Globus pallidus (tissue), 1 donor: ENCODE measurements around the gene IGF2BP2.
"Not testable (repeated sequence)": the region's sequence is repeated elsewhere in the genome, so short reads cannot be mapped to it uniquely, and the experiment has no call there.

Source experiments
- DNase-seq: peaks from one replicate; pipeline ENCODE4 v3.0.0-alpha.2; 2015; ENCODE audit warnings: low spot score

IGF2BP2 gene

DNA sequence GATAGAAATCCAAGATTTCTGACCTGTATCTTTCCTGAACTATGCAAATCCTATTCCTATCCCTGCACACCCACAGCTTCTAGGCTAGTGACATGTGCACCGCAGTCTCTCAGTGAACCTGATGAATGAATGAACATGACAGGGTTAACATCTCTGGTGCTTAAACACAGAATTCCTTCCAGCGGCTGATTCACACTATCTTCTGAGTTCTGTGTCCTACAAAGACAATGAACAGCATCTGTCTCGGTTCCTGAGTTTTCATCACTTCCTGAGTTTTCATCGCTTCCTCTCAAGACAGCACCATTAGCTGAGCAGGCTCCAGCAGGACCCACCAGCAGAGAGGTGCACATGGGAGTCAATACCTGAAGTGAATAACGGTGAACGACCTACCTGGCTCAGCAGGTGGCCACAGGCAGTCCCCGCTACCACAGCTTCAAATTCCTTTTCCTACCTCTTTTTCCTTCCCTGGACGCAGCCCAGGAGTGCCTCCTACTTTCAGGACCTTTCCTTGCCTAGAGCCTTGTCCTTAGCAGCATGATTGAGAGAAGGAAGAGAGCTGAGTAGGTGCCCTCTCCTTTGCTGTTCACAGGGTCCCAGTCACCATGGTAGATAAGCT, 113.5 kb downstream of the IGF2BP2 start:
- DNase-seq, result no peak

DNA sequence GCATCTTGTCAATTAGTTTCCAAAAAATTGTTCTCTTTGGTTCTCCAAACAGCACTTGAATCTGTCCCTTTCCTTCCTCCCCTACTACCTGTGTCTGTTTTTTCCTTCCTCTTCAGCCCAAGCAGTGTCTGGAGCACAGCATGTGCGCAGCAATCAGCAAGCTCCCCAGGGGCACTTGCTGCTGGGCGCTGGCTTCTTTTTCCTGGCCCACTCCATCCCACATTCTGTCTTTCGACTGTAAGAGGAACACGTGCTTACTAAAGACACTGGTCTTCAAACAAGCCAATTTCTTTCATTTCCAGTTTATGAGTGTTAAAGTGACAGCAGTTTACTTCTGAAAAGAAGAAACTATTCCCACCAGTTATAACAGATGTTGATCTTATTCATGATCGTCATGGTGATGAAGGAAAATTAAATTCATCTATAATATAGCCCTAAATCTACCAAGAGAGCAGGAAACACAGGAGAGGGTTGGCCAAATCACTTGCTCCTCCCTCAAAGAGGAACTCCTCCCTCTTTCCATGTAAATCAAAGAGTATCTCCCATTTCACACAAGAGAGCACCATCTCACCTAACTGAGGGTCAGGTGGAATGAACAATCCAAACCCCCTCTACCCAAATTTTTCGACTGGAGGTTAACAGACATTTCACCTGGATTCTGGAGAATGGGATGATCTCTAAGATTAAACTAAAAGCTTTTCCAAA, 115.4 kb downstream of the IGF2BP2 start:
- no peak for DNase-seq

DNA sequence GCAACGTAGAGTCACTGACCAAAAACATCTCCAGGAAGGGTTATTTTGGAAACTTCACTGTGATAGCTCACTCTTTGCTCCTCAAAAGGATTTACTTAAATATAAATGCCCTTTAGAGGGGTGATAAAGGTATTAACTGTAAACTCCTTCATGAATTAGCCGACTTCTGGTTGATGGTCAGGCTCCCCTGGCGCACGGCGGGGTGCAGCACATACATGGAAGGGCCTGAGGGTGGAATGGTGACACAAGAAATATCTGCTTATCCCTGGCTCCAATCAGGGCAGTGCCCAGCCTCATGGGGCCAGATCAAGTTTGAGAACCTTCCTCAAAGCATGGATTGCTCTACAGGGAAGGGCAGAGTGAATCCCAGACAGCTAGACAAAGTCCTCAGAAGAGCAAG, 116.5 kb downstream of the IGF2BP2 start:
- DNase-seq, result no peak

DNA sequence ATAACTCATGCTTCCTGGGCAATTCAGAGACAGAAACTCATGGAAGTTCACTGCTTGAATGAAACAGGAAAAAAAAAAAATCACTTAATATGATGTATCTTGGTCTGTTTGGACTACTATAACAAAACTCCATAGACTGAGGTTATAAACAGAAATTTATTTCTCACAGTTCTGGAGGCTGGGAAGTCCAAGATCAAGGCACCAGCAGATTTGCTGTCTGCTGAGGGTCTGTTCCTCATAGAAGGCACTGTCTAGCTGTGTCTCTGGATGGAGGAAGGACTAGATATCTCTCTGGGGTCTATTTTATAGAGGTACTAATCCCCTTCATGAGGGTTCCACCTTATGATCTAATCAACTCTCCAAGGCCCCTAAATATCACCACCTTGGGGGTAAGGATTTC, 119.3 kb downstream of the IGF2BP2 start:
- no peak for DNase-seq

DNA sequence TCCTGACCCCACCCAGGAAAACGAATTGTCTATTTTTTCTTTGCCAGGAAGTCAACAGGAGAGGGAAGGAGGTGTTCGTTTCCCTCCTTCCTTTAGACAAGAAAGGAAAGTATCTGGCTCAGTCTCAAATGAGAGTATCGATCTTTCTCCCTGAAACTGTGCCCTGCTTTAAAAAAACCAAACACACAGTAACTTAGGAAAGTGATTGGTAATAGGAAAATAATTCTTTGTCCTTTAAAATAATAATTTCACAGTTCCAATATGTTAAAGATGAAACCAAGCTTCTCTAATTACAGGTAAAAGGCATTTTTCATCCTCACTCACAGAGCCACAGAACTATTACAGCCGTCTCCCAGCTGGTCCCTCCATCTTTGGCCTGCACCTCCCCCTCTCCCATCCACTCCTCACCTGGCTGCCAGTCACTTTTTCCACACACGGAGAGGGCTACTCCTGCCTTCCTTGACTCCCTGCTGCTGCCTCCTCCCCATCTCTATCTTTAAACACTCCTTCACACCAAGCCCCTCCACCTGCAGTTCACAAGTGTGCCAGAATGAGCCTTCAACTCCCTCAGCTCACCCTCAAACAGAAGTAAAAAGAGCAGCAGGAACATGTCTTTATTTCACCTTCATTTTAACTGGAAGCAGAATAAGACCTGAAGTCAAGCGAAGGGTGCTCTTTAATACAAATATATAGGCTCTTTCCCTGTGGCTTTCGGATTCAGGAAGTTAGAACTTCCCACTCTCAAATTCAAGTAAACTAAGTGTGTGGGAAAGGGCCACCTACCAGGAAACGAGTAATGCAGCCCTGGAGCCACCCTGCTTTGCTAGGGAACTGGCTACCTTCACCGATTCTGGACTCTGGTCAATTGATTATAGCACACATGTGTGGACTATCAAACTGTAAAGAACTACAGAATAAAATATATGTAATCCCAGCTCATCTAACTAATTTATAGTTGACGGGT, 122.3 kb downstream of the IGF2BP2 start:
- DNase-seq, result no peak

DNA sequence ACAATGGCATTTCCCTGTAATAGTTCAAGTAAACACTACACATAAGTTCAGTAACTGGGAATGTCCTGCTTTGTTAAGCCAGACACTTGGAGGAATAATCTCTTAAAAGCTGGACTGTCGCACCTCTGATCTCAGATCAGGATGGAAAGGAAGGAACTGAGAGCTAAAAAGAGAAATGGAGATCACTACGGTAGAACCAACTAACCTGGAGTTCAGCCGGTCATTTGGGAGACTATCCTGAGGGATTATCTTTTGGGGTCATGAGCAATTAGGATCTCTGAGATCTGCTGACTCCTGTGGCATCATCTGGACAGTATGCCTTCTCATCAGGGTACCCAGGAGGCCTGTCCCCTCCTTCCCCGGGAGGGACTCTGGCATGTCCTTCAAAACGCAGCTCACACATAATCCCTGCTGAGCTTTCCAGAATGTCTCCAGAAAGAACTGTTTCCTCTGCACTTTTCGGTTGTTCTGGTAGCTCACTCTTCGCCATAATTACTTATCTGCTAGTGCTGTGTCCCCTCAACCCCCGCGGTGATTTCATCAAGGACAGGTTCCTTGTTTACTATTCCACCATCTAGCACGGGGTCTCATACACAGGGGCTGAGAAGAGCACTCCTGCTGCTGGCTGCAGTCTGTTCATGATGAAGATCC, 123.1 kb downstream of the IGF2BP2 start:
- no peak for DNase-seq

DNA sequence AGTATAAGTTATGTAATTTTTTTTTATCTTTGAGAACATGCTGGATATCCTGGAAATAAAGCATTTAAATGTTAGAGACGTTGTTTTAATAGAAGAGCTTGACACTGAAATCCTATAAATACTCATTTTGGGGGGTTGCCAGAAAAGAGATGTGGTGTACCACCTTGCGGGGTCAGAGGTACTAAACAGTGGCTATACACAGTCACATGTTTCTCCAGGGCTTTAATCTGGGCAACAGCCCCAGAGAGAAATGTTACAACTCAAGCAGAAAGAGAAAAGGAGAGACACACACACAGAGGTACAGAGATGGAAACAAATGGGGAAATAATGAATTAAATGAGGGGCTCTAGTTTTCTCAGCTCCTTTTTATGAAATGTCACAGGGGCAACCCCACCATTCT, 124.9 kb downstream of the IGF2BP2 start:
- DNase-seq, result no peak

DNA sequence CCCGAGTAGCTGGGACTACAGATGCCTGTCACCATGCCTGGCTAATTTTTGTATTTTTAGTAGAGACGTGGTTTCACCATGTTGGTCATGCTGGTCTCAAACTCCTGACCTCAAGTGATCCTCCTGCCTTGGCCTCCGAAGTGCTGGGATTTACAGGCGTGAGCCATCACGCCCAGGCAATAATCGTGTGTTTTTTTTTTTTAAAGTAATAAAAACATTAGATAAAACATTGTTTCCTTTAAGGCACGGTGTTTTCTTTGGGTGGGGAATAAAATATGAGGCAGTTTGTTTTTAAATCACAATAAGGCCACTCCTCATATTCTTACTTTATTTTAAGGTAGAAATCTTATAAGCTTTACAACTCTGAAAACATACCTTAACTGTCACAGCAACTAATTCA, 127.6 kb downstream of the IGF2BP2 start:
- DNase-seq, result not testable (repeated sequence)

DNA sequence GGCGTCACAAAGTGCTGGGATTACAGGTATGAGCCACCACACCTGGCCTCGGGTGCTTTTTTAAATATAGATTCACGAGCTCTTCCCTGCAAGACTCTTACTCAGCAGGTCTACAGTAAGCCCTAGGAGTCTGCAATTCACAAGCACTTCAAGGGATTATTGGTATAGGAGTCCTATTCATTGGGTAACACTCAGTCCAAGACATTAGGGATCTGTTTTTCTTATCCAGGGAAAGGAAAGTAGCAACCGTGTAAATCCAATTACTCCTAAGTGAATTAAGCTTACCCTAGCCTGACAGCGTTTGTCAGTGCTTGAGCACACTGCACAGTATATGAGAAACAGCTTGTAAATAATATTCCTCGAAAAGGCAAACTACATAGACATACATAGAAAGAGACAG, 128.8 kb downstream of the IGF2BP2 start:
- no peak for DNase-seq

DNA sequence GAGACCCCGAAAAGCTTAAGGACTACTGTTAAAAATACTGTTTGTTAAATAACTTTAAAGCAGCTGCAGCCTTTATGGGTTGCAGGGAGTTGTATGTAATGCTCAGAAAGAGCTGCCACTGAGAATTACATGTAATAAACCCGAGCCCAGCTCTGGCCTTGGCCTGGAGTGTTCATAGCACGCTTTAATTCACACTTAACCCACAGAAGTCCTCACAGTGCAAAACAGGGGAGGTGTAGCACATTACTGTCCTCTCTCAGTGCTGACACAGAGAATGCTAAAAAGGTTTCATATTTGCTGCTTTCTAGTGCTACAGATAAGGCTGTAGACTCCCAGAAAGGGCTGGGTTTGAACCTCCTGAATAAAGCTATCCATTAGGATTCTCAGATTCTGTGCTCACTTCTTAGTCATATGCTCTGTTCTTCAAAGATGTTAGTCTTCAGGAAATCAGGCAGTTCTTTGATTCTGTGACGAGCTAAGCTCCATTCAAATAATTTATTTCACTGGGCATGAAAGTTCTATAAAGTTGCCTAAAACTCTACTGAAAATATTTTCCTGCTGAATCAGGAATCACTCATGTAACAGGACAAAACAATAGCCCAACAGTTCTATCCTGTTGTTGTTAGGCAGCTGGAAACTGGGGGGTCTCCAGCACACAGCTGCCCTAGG, 130.7 kb downstream of the IGF2BP2 start:
- DNase-seq, result no peak

DNA sequence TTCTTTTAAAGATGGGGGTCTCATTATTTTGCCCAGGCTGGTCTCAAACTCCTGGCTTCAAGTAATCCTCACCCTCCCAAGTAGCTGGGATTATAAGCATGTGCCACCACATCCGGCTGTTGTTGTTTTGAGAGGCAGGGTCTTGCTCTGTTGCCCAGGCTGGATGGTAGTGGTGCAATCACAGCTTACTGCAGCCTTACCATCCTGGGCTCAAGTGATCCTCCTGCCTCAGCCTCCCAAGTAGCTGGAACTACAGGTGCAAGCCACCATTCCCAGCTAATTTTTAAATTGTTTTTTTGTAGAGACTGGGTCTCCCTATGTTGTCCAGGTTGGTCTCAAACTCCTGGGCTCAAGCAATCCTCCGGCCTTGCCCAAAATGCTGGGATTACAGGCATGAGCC, 133.2 kb downstream of the IGF2BP2 start:
- DNase-seq, result no peak

DNA sequence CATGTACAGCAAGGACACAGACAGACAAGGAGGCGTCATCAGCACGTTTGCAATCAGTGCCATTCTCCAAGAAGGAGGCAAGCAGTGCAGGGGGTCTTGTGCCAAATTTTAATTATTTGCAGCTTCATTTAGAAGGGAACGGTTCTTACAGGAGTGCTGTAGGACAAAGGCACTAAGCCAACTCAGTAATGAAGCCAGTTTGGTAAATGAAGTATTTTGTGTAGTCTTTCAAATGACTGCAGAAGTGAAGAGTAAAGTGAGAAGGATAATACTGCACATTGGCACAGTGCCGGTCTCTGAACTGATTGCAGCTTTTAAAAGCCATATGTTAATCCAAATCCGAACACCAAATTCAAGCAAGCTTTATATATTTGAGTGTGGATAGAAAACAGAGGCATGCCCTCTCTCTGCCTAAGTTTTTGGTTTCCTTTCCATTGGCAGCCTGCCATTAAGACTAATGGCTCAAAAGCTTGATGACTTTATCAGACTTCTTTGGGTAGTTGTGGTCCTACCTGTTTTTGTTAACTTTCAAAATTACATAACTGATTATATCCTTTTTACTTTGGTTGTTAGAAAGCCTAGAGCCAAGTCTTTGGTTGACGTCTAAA, 137.5 kb downstream of the IGF2BP2 start:
- no peak for DNase-seq

DNA sequence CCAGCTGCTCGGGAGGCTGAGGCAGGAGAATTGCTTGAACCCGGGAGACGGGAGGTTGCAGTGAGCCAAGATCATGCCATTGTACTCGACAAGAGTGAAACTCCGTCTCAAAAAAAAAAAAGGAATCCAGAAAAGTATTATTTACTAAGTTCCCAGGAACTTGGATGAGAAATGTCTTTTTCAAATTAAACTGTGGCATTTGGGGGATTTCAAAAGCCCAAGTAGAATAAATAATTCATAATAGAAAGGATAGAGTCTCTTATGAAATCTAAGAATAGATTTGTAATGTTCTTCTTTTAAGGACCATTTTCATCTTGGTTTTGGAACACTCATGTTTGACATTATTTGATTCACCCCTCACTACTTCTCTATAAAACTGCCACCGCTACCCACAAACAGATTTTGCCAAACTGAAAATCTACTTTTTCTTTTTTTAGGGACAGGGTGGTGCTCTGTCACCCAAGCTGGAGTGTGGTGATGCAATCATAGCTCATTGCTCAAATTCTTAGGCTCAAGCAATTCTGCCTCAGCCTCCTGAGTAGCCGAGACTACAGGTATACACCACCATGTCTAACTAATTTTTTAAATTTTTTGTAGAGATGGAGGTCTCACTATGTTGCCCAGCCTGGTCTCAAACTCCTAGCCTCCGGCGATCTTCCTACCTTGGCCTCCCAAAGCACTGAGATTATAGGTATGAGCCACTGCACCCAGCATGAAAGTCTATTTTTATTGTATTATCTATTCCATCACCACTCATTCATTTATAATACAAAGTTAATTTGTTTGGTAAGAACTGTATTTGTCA, 139.4 kb downstream of the IGF2BP2 start:
- no peak for DNase-seq

DNA sequence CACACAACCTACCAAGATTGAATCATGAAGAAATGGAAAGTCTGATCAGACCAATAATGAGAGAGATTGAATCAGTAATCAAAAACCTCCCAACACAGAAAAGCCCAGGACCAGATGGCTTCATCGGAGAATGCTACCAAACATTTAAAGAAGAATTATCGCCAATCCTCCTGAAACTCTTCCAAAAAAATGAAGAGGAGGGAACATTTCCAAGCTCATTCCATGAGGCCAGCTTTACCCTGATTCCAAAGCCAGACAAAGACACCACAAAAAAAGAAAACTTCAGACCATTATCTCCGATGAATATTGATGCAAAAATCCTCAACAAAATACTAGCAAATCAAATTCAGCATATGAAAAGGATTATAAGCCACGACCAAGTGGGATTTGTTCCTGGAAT, 144.6 kb downstream of the IGF2BP2 start:
- no peak for DNase-seq

DNA sequence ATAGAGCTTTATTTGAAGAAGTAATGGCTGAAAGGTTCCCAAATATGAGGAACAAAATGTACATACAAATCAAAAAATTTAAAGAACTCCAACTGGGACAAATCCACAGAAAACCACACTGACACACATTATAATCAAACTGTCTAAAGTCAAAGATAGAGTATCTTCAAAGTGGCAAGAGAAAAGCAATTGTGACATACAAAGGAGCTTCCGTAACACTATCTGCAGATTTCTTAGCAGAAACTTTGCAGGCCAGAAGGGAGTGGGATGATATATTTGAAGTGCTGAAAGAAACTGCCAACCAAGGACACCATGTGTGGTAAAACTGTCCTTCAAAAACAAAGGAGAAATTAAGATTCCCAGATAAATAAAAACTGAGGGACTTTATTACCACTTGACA, 146.8 kb downstream of the IGF2BP2 start:
- DNase-seq, result no peak

DNA sequence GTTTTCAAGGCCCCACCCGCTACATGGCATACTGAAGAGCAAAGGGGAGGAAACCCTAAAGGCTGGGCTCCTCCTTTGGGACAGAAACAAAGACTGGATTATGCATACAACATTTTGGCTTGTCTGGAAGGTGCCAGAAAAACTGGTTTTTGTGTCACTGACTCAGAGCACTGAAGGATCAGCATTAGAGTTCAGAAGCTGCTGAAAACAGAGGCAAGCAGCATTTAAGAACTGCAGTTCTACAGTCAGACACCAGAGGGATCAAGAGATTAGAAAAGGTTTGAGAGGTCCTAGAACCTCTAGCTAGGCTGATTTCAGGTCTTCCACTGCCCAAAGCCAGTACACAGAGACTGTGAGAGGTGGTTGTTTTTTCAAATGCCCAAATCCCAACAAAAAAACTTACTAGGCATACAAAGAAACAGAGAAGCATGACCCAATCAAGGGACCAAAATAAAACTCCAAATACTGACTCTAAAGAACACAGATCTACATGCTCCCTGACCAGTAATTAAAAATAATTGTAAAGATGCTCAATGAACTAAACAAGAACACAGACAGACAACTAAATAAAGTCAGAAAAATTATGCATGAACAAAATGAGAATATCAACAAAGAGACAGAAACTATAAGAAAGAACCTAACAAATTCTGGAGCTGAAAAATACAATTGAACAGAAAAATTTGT, 147.6 kb downstream of the IGF2BP2 start:
- DNase-seq, result no peak

DNA sequence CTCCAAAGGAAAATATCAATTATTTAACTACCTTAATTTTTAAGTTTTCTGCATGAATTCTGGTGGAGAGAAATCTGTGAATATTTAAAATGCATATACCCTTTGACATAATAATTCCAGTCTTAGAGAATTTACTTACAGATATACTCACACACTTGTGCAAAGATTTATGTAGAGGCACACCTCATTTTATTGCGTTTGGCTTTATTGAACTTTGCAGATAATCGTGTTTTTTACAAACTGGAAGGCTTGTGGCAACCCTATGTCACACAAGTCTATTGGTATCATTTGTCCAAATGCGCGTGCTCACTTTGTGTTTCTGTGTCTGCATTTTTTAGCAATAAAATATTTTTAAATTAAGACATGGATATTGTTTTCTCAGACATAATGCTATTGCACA, 157.3 kb downstream of the IGF2BP2 start:
- DNase-seq, result no peak

DNA sequence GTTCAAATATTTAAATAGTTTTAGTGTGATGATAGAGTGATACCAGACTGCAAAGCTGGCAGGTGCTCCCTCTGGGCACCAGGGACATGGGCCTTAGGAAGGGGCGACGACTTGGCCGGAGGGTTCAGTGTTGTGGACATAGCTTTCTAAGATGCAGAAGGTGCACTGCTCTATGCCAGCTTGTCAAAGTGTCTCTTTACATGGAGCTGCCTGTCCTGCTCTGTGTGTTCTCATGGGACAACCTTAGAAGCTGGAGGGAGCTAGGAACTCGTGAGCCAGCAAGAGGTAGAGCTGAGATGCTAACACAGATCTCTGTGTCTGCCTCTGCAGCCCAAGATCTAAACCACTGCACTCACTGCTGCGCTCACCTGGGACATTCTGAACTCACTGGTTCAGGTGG, 160.9 kb downstream of the IGF2BP2 start:
- DNase-seq, result no peak

DNA sequence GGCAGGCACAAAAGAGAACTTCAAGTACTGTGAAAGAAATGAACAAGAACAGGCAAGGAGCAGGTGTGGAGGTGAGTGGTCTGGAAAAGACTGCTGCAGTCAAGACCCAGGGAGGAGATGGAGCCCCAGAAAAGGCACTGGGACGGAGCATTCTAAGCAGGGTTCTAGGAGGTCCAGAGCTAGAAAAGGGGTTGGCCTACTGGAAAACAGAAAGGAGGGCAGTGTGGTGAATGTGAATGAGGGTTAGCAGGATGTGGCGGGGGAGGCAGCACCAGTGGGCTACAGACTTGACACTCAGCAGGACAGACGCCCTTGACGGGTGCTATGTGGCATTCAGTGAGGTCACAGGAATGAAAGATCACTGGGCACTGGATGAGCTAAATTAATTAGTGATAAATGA, 163.1 kb downstream of the IGF2BP2 start:
- no peak for DNase-seq

DNA sequence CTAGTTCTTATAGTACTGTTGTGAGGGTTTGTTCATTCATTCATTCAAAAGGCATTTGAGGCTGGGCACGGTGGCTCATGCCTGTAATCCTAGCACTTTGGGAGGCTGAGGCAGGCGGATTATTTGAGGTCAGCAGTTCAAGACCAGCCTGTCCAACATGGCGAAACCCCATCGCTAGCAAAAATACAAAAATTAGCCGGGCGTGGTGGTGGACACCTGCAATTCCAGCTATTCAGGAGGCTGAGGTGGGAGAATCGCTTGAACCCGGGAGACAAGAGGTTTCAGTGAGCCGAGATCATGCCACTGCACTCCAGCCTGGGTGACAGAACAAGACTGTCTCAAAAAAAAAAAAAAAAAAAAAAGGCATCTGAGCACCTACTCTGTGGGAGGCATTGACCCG, 163.5 kb downstream of the IGF2BP2 start:
- DNase-seq, result not testable (repeated sequence)
